ENCODE measurements around the gene UGT2B17.
A peak's percentile ranks its signal among the peaks of the same experiment; 100 is the strongest.
"Not testable (repeated sequence)": the region's sequence is repeated elsewhere in the genome, so short reads cannot be mapped to it uniquely, and the experiment has no call there.

Gene UGT2B17

DNA sequence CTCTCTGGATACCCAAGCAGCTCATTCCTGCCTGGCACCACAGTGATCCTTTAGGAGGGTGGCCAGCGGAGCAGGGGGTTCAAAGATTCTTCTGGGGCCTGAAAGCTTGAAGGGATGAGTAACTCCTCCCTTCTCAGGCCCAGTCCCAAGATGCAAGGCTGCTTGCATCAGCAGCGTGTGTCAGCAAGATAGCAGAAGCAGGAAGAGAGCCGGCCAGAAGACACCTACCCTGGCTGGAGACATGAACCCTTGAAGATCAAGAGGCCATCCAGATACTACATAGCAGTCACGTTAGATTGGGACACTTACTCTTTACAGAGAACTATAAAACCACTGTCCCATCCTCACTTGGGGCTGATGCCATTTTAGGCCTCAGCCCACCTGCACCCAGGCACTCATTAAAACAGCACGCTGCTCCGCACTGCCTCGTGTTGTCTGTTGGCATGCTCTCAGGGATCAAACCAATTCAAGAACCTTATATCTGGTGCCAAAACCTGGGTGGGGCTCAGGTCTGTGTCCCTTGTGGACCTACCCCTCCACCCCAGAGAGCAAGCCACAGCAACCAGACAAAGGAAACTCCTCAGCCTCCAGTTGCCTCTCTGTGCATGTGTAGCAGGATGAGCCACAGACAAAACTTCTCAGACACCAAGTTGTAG is 6.5 kb downstream of the UGT2B17 start:
- no peak for DNase-seq (ENCODE audit: low read depth in 2 of 2)

DNA sequence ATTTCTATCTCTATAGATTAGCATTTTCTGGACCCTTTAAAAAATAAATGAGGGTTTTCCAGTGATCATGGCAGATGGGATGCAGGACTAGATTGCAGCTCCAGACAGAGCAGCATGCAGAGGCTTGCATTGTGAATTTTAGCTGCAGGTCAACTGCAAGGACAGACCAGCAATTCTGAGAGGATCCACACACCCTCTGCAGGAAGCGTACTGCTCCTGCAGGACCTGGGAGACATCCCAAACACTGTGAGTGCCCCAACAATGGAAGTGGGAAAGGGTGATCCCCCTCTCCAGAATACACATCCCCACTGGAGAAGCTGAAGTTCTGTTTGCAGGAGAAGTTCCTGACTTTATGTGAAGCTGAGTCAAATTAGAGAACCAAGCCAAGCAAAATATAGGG is 7.1 kb downstream of the UGT2B17 start:
- DNase-seq (ENCODE audit: low read depth in 2 of 2) = not testable (repeated sequence)

DNA sequence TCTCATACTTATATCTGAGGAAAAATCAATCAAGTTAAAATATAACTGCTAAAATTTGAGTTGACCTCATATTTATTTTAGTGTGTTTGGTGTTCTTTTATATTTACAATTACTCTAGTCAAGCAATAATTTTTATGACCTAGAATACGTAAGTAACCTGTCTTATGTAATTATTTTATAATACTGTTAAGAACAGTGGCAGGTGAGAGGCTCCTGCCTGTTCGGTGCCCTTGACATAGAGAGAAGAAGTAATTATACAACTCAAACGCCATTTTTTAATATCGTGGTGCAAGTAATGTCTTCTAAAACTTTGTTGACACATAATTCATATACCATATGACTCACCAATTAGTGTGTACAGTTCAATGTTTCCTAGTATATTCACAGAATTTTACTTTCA is 7.6 kb downstream of the UGT2B17 start:
- not testable (repeated sequence) for DNase-seq (ENCODE audit: low read depth in 2 of 2)

DNA sequence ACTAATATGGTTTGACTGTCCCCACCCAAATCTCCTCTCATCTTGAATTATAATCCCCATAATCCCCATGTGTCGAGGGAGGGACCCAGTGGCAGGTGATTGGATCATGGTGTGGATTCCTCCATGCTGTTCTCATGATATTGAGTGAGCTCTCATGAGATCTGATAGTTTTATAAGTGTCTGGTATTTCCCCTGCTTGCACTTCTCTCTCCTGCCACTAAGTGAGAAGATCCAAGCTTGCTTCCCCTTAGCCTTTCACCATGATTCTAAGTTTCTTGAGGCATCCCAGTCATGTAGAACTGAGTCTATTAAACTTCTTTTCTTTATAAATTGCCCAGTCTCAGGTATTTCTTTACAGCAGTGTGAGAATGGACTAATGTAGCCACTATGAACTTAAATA is 9.8 kb downstream of the UGT2B17 start:
- DNase-seq (ENCODE audit: low read depth in 2 of 2) = not testable (repeated sequence)

DNA sequence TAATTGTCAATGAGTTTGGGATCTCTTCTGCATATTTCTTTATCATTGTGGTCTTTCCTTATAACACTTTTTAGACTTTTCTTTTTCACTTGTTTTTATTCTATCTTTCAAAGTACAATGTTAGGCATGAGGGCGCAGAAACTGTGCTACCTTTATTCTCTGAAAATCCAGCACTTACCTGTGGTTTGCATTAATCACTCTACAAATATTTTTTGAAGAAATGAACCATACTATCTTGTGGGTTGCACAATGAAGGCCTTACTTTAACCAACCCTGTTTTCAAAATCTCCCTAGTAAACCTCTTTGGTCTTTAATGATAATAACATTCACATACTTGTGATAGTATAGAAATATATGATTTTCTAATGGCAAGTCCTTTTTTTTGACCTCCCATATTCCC is 11.0 kb downstream of the UGT2B17 start:
- DNase-seq (ENCODE audit: low read depth in 2 of 2) = not testable (repeated sequence)

DNA sequence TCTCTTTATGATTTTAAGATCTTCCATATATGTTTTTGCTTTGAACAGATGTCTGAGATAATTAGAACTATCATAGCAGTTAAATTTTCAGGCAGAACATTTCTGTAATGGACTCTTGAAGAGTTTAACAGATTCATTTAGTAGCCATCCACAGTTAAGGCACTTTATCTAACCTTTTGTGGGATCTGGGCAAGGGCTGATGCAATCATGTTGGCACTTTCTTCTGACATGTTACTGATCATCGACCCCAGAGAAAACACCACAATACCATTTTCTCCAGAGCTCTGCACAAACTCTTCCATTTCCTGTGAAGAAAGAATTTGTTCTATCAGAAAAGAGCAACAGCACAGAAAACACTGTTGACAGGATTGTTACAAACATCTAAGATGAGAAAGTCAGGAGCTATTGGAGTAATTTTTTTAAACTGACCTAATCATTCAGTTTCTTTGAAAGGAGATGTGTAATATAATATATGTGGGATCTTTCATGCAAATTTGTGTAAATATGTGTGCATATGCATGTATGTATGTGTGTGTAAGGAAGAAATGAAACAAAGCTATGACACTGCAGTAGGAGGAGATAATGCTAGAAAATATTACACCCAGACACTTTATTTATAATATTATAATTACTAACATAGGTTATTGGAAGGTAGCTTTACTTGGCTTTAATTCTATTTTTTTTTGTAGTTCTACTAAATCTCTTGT is 15.6 kb downstream of the UGT2B17 start:
- DNase-seq (ENCODE audit: low read depth in 2 of 2) = not testable (repeated sequence)

DNA sequence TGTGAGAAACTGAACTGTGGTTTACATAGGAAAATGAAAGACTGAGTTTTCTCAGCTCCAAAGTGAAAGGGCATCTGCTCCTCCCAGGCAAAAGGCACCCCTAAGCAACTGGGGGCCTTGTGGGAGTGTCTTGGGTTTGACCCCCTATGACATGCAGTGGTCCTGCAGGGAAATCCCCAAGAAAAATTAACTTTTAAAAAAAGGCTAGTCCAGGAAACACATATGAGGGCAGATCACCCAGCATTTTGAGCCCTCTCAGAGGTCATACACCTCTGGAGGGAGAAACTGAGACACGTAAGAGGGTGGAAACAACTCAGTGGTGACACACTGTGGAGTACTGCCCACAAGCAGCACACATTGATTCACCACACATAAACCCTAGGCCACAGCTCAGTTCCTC is 22.3 kb downstream of the UGT2B17 start:
- not testable (repeated sequence) for DNase-seq (ENCODE audit: low read depth in 2 of 2)

DNA sequence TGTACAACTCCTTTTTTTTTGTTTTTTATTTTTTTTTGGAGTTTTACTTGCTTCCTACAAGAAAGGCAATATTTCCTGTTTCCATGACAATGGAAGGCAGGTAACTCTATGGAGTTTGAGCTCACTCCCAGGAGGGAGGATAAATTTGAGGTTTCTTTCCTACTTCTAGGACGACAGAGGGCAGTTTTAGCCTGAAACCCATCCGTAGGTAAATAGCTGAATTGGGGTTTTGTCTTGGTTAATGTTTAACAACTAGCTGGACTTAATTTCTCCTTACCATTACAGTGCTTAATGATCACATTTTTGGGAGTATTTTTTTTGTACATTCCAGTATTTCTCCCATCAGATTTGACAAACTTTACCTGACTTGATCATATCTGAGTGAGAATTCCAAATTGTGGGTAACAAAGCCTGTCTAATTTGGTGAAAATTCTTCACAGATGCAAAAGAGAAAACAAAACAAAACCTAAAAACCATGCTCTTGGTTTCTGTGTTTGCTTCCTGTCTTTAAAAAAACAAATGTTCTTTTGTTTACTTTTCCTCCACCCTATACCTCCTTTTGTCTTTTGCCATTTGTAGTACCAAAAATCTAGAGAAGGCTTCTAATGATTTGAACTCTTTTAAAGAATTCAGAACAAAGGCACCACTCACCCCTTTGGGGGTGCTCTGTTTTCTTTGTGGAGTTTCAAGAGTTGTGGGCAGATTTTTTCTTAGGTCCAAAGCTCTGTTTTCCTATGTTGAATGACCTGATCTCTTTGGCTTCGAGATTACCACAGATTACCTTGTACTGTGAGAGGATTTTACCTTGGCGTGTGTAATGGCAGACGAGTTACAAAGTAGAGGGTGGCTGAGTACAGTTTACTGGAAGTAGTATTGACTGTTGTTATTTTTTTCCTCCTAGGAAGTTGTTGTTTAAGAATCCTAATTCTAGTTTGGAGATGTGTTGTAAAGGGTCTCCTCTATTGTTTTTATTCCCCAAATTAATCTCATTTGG is 23.0 kb downstream of the UGT2B17 start:
- not testable (repeated sequence) for DNase-seq (ENCODE audit: low read depth in 2 of 2)

DNA sequence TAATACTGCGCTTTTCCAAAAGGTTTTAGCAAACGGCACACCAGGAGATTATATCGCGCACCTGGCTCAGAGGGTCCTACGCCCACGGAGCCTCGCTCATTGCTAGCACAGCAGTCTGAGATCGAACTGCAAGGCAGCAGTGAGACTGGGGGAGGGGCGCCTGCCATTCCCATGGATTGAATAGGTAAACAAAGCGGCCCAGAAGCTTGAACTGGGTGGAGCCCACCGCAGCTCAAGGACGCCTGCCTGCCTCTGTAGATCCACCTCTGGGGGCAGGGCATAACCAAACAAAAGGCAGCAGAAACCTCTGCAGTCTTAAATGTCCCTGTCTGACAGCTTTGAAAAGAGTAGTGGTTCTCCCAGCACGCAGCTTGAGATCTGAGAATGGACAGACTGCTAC is 33.4 kb downstream of the UGT2B17 start:
- not testable (repeated sequence) for DNase-seq (ENCODE audit: low read depth in 2 of 2)

DNA sequence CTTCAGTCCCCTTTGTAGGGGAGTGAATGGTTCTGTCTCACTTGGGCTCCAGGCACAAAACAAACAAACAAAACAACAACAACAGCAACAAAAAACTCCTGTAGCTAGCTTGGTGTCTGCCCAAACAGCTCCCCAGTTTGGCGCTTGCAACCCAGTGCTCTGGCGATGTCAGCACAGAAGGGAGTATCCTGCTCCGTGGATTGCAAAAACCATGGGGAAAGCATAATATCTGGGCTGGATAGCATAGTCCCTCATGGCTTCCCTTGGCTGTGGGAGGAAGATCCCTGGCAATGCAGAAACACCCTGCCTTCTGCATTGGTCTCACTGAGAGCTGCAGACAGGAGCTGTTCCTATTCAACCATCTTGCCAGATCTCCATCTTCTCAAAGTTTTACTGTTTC is 39.7 kb downstream of the UGT2B17 start:
- no peak for DNase-seq (ENCODE audit: low read depth in 2 of 2)

DNA sequence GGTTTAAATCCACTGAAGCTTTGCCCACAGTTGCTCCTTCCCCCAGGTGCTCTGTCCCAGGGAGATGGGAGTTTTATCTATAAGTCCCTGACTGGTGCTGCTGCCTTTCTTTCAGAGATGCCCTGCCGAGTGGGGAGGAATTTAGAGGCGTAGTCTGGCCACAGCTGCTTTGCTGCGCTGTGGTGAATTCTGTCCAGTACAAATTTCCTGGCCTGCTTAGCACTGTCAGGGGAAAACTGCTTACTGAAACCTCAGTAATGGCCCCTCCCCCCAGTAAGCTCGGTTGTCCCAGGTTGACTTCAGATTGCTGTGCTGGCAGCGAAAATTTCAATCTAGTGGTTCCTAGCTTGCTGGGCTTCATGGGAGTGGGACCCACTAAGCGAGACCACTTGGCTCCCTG is 40.1 kb downstream of the UGT2B17 start:
- no peak for DNase-seq (ENCODE audit: low read depth in 2 of 2)

DNA sequence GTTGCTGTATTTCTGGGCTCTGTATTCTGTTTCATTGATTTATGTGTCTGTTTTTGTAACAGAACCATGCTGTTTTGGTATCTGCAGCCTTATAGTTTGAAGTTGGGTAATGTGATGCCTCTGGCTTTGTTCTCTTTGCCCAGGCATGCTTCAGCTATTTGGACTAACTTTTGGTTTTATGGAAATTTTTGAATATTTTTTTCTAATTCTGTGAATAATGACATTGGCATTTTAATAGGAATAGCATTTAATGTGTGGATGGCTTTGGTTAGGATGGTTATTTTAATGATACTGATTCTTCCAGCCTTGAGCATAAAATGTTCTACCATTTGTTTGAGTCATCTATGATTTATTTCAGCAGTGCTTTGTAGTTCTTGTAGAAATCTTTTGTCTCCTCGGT is 53.9 kb downstream of the UGT2B17 start:
- DNase-seq (ENCODE audit: low read depth in 2 of 2) = not testable (repeated sequence)

DNA sequence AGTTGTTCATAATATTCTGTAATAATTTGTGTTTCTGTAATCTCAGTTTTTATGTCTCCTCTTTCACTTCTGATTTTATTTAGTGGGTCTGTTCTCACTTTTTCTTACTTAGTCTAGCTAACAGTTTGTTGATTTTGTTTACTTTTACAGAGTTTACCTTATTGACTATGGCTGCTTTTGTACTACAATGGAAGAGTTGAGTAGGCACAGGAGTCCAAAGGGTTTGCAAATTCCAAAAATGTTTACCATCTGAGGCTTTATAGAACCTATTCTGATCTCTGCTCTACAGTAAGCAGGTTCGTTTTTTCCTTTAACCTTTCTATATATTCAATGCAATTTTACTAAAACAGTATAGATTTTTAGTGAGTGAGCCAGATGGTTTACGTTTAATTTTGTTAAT is 55.1 kb downstream of the UGT2B17 start:
- no peak for DNase-seq (ENCODE audit: low read depth in 2 of 2)

DNA sequence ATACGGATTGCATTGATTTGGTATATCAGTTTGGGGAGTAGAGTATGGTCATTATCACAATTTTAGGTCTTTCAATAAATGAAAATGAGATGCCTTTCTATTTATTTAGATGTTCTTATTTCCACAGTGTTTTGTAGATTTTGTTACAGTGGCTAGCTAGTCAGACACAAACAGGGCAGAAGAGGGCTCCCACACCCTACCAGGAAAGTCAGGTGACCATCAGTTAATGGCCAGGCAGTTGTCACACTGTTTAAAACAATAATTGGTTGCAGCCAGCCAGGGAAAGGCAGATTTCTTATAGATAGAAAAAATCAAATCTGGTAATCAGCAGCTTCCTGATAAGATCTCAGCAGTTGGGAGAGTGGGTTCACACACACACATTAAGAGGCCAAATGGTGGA is 57.2 kb downstream of the UGT2B17 start:
- no peak for DNase-seq (ENCODE audit: low read depth in 2 of 2)

DNA sequence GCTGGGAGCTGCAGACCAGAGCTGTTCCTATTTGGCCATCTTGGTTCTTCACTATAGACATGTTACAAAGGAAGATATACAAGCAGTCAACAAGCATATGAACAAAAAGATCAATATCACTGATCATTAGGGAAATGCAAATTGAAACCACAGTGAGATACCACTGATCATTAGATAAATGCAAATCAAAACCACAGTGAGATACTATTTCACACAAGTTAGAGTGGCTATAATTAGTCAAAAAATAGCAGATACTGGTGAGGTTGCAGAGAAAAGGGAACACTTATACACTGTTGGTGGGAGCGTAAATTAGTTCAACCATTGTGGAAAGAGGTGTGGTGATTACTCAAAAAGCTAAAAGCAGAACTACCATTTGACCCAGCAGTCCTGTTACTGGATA is 70.7 kb downstream of the UGT2B17 start:
- DNase-seq (ENCODE audit: low read depth in 2 of 2) = not testable (repeated sequence)

DNA sequence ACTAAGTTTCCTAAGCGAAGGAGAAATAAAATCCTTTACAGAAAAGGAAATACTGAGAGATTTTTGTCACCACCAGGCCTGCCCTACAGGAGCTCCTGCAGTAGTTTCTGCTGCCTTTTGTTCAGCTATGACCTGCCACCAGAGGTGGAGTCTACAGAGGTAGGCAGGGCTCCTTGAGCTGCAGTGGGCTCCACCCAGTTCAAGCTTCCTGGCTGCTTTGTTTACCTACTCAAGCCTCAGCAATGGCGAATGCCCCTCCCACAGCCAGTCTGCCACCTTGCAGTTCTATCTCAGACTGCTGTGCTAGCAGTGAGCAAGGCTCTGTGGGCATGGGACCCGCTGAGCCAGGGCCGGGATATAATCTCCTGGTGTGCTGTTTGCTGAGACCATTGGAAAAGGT is 71.3 kb downstream of the UGT2B17 start:
- DNase-seq (ENCODE audit: low read depth in 2 of 2) = not testable (repeated sequence)

DNA sequence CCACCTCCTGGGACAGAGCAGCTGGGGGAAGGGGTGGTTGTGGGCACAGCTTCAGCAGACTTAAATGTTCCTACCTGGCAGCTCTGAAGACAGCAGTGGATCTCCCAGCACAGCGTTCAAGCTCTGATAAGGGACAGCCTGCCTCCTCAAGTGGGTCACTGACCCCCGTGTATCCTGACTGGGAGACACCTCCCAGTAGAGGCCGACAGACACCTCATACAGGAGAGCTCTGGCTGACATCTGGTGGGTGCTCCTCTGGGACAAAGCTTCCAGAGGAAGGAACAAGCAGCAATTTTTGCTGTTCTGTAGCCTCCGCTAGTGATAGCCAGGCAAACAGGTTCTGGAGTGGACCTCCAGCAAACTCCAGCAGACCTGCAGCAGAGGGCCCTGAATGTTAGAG is 72.7 kb downstream of the UGT2B17 start:
- not testable (repeated sequence) for DNase-seq (ENCODE audit: low read depth in 2 of 2)

DNA sequence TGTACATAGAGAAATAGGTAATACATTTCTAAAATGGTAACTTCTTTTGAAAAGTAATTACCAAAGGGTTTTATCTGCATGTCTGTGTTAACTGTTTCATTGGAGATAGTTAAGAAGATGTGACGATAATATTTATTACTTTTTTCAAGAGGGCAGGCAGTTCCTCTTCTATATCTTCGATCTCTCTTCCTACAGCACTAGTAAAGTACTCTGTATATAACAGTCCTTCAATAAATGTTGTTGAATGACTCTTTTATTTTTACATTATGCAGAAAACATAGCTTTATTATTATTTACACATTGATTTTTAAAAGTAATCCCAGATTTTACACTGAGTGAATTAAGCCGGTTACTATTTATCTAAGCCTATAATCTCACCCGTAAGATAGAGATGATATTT is 77.1 kb downstream of the UGT2B17 start:
- DNase-seq (ENCODE audit: low read depth in 2 of 2) = no peak

DNA sequence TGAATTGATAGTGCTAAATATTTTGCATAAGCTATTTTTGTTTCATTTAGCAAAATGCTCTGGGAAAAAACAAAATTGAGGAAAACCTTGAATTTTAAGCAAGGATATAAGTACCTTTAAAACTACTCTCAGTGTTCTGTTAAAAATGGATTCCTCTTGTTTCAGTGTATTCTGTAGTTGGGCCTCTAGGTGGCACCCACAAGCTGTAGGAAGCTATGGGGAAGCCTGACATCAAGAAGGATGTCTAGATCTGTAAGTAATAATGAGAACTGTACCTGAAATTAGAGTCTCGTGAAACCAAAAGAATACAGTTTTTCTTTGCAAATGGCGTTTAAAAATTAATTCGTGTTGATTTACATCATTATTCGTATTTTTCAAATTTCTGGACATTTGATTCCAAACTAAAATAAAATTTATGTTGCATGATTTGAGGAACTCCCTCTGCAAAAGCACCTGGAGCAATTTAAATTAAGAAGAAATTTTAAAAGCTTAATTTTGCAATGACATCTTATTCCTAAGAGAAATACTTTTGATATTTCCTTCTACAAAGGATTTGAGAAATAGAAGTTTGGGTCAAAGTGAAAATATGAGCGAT is 77.6 kb downstream of the UGT2B17 start:
- DNase-seq (ENCODE audit: low read depth in 2 of 2) = peak; percentile 4 to 9

DNA sequence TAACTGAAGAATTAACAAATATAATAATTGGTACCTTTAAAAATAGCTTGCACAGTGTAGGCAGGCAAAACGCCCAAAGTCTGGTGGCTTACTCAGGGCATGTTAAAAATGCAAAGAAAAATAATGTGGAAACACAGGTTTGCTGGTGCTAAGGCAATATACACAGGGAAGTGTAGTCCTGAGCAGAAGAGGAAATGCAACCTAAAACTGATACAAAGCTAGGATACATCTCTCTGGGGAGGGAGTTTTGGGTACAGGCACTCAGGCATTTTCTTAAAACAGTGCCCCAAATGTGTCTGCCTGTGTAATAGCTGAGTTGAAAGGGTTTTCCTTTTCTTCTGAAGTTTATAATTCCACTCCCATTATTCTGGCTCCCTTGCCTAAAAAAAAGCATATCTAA is 81.4 kb downstream of the UGT2B17 start:
- DNase-seq (ENCODE audit: low read depth in 2 of 2) = no peak

DNA sequence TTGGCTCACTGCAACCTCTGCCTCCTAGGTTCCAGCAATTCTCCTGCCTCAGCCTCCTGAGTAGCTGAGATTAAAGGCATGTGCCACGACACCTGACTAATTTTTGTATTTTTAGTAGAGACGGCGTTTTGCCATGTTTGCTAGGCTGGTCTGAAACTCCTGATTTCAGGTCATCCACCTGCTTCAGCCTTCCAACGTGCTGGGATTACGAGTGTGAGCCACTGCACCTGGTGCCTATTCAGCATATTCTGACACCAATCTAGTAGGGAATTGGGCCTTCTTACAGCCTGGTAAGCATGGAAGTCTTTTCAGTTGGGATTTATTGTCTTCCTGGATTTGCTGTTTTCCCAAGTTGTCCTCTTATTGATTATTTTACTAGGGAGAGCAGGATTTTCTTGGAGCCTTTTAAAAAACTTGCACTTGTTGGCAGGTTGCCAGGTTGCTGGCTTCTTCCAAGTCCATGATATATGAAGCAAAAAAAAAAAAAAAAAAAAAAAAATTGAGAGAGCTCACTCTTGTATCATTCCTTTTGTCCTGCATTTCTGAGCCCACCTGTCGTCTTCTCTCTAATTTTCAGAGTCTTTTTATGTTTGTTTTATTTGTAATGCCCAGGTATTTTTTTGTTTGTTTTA is 85.2 kb downstream of the UGT2B17 start:
- DNase-seq (ENCODE audit: low read depth in 2 of 2) = no peak
